GM21737 (cell line): ENCODE data around the gene MORF4L1.
"Not testable (repeated sequence)": the region's sequence is repeated elsewhere in the genome, so short reads cannot be mapped to it uniquely, and the experiment has no call there.

ENCODE experiments used
- ATAC-seq: cut with Tn5 transposase; IDR thresholded peaks from one replicate; pipeline ENCODE4 v1.9.1; 2021; ENCODE audit warnings: mild to moderate bottlenecking, moderate library complexity; ENCODE audit not compliant: unreplicated experiment

Gene MORF4L1

GRCh38 chr15:78872155-78872971, at the start of gene MORF4L1:
TSS of gene MORF4L1 (plus strand) at chr15:78872890. CDS start at chr15:78873018, 128 bp downstream.
- peak; percentile 86 for ATAC-seq

GRCh38 chr15:78828920-78829319, 43.8 kb upstream of the MORF4L1 start:
- ATAC-seq, result no peak

GRCh38 chr15:78830514-78831228, 42.0 kb upstream of the MORF4L1 start:
- no peak for ATAC-seq

GRCh38 chr15:78831229-78832207, 41.2 kb upstream of the MORF4L1 start:
- ATAC-seq, result no peak

GRCh38 chr15:78836333-78836732, 36.4 kb upstream of the MORF4L1 start:
- no peak for ATAC-seq

GRCh38 chr15:78837131-78837530, 35.6 kb upstream of the MORF4L1 start:
- ATAC-seq, result no peak

GRCh38 chr15:78837543-78837942, 35.1 kb upstream of the MORF4L1 start:
- ATAC-seq, result no peak

GRCh38 chr15:78838489-78838888, 34.2 kb upstream of the MORF4L1 start:
- no peak for ATAC-seq

GRCh38 chr15:78839151-78839550, 33.5 kb upstream of the MORF4L1 start:
- not testable (repeated sequence) for ATAC-seq

- no peak for ATAC-seq
These were observed 31.9 kb upstream of the MORF4L1 start for GRCh38 chr15:78840661-78841375.

- no peak for ATAC-seq
These were observed 31.3 kb upstream of the MORF4L1 start for GRCh38 chr15:78841376-78841706.

GRCh38 chr15:78841891-78842290, 30.8 kb upstream of the MORF4L1 start:
- no peak for ATAC-seq

GRCh38 chr15:78842519-78842918, 30.2 kb upstream of the MORF4L1 start:
- ATAC-seq, result no peak

GRCh38 chr15:78846906-78847305, 25.8 kb upstream of the MORF4L1 start:
- ATAC-seq, result not testable (repeated sequence)

GRCh38 chr15:78847387-78847906, 25.2 kb upstream of the MORF4L1 start:
- not testable (repeated sequence) for ATAC-seq

GRCh38 chr15:78850352-78850751, 22.3 kb upstream of the MORF4L1 start:
- ATAC-seq, result no peak

GRCh38 chr15:78850941-78851755, 21.5 kb upstream of the MORF4L1 start:
- ATAC-seq, result no peak

GRCh38 chr15:78853500-78853899, 19.2 kb upstream of the MORF4L1 start:
- ATAC-seq, result no peak

GRCh38 chr15:78854833-78855372, 17.8 kb upstream of the MORF4L1 start:
- no peak for ATAC-seq
